Measurements from ENCODE around the gene NIPSNAP3A. TPM values are rescaled to one million over a fixed set of nuclear protein-coding genes. Genes with fewer than 3 reads are reported as not detected.

Gene NIPSNAP3A
- total RNA-seq, 1 donor from 2014 or later = 25.1 TPM

DNA sequence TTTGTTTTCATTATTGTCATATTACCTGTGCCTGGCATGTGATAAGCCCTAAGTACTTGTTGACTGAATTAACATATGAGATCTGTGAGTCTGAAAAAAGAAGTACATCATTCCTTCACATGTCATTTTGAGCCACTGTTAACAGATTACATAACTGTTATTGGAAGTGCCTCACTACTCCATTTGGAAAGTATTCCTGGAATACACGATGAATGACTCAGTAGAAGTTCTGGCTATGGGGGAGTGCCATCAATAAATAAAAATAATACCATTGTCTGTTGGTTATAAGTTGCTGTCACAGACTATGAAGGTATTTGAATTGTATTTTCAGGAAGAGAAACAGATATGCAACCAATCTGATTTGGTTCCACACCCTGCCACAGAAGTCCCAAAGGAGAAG lies 29.3 kb downstream of the NIPSNAP3A start:
- Mint-ChIP-seq H3K9me3 (ENCODE audit: unreplicated experiment) (no peaks in the 10 kb centered on the region), H3K4me3 (ENCODE audit: unreplicated experiment) (no peak overlapping the region), H3K36me3 (ENCODE audit: low read depth, unreplicated experiment) (peaks cover 7% of the 10 kb centered on the region), H3K4me1 (ENCODE audit: unreplicated experiment) (peaks cover 4% of the 10 kb centered on the region), H3K27me3 (ENCODE audit: unreplicated experiment) (peaks cover 5% of the 10 kb centered on the region), H3K27ac (ENCODE audit: unreplicated experiment) (no peak overlapping the region)
- DNase-seq (ENCODE audit: low spot score) = no peak
- TF ChIP-seq, protein P1, sequence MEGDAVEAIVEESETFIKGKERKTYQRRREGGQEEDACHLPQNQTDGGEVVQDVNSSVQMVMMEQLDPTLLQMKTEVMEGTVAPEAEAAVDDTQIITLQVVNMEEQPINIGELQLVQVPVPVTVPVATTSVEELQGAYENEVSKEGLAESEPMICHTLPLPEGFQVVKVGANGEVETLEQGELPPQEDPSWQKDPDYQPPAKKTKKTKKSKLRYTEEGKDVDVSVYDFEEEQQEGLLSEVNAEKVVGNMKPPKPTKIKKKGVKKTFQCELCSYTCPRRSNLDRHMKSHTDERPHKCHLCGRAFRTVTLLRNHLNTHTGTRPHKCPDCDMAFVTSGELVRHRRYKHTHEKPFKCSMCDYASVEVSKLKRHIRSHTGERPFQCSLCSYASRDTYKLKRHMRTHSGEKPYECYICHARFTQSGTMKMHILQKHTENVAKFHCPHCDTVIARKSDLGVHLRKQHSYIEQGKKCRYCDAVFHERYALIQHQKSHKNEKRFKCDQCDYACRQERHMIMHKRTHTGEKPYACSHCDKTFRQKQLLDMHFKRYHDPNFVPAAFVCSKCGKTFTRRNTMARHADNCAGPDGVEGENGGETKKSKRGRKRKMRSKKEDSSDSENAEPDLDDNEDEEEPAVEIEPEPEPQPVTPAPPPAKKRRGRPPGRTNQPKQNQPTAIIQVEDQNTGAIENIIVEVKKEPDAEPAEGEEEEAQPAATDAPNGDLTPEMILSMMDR (IDR thresholded peaks at IDR 0.05; ENCODE audit: unreplicated experiment) = no peak

DNA sequence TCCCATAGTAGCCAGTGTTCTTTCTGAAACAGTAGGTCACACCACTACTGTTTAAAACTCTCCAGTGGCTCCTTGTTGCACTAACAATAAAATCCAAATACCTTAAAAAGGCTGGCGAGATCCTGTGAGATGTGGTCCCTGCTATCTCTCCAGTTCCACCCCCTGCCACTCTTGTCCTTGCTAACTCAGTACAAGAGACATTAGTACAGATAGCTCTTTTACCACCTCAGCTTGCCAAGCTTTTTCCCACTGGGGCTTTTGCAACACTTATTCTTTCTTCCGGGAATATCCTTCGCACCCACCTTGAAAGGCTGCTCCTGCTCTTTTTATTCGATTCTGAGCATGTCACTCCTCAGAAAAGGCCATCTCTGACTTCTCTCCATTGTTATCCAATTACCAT lies 31.3 kb downstream of the NIPSNAP3A start:
- peaks cover 5% of the 10 kb centered on the region for H3K27me3 Mint-ChIP-seq (ENCODE audit: unreplicated experiment)

DNA sequence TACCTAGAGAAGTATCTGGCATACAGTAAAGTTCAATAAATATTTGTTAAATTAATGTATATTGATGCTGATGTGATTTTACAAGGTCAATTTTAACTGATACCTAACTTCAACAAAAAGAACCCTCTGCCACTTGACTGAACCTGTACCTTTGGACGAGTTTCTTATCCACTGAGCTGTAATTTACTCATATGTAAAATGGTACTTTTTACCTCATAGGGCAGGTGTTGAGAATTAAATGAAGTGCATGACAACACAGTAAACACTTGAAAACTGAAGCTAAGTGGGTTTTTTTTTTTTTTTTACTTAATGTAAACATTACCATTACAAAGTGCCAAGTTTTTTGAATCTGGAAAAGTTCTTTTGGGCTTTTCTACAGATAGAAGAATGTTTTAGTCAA lies 31.9 kb downstream of the NIPSNAP3A start:
- TF ChIP-seq, protein P1 (IDR thresholded peaks at IDR 0.05; ENCODE audit: unreplicated experiment) = no peak
- H3K4me3 Mint-ChIP-seq (ENCODE audit: unreplicated experiment) = no peak overlapping the region

More for the DNA sequence above, 31.3 kb downstream of the NIPSNAP3A start:
- peaks cover 4% of the 10 kb centered on the region for H3K4me1 Mint-ChIP-seq (ENCODE audit: unreplicated experiment)
- DNase-seq (ENCODE audit: low spot score) = no peak
- peaks cover 14% of the 10 kb centered on the region for H3K36me3 Mint-ChIP-seq (ENCODE audit: low read depth, unreplicated experiment)
- H3K9me3 Mint-ChIP-seq (ENCODE audit: unreplicated experiment) = no peaks in the 10 kb centered on the region
- H3K4me3 Mint-ChIP-seq (ENCODE audit: unreplicated experiment) = peak overlapping the region; percentile 53
- H3K27ac Mint-ChIP-seq (ENCODE audit: unreplicated experiment) = peak overlapping the region; percentile 58
- TF ChIP-seq, protein P1 (IDR thresholded peaks at IDR 0.05; ENCODE audit: unreplicated experiment) = no peak

DNA sequence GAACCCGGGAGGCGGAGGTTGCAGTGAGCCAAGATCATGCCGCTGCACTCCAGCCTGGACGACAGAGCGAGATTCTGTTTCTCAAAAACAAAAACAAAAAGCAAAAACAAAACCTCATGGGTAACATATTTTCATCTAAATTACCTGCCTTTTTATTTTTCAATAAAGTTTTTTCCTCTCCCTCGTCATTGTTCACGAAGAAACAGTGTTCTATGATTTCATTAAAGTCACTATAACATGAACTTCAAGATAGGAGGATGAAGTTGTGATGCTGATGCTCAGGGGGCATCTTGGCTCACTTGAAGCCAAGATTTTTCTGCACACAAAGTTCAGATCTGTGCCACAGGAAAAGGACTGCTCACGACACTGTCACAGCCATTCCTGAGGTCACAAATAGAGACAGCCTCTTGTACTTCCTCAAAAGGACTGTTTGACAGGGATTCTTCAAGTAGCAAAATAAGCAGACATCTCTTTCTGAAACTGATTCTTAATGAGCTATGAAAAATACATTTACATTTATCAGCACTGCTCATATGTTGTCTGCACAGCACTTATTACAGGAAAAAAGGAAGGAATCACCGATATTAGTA lies 32.6 kb downstream of the NIPSNAP3A start:
- TF ChIP-seq, protein P1 (IDR thresholded peaks at IDR 0.05; ENCODE audit: unreplicated experiment) = no peak
- DNase-seq (ENCODE audit: low spot score) = no peak
- Mint-ChIP-seq H3K9me3 (ENCODE audit: unreplicated experiment) (no peaks in the 10 kb centered on the region), H3K27ac (ENCODE audit: unreplicated experiment) (peak overlapping the region; percentile 34), H3K36me3 (ENCODE audit: low read depth, unreplicated experiment) (peaks cover 26% of the 10 kb centered on the region), H3K4me1 (ENCODE audit: unreplicated experiment) (peaks cover 4% of the 10 kb centered on the region), H3K27me3 (ENCODE audit: unreplicated experiment) (peaks cover 5% of the 10 kb centered on the region), H3K4me3 (ENCODE audit: unreplicated experiment) (no peak overlapping the region)

More for the DNA sequence above, 31.9 kb downstream of the NIPSNAP3A start:
- Mint-ChIP-seq H3K27me3 (ENCODE audit: unreplicated experiment) (peaks cover 5% of the 10 kb centered on the region), H3K4me1 (ENCODE audit: unreplicated experiment) (peaks cover 4% of the 10 kb centered on the region), H3K9me3 (ENCODE audit: unreplicated experiment) (no peaks in the 10 kb centered on the region), H3K36me3 (ENCODE audit: low read depth, unreplicated experiment) (peaks cover 19% of the 10 kb centered on the region), H3K27ac (ENCODE audit: unreplicated experiment) (no peak overlapping the region)
- DNase-seq (ENCODE audit: low spot score) = no peak

DNA sequence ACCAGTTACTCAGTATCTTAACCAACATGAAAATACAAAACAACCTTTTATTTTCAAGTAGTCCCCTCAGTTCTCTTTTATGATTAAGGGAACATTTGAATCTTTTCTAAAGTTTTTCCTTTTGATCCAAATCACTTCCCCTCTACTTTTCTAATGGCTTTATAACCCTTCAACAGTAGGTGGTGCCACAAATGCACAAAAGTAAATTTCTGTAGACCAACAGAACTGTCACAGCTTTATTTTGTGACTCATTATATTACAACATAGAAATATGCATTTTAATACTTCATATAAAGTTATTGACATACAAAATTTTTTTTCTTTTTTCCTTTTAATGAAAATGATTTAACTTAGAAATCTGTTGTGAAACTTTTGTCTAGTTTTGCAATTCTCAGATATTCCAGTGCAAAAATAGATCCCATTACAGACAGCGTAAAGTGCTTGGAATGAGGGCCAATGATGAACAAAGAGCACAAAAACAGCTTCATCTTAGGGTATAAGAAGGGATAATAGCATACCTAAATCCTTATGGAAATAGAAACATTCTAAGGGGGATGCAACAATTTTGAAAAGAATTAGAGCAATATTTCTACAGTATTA lies 33.4 kb downstream of the NIPSNAP3A start:
- Mint-ChIP-seq H3K9me3 (ENCODE audit: unreplicated experiment) (no peaks in the 10 kb centered on the region), H3K27me3 (ENCODE audit: unreplicated experiment) (peaks cover 5% of the 10 kb centered on the region), H3K4me3 (ENCODE audit: unreplicated experiment) (no peak overlapping the region), H3K27ac (ENCODE audit: unreplicated experiment) (no peak overlapping the region), H3K36me3 (ENCODE audit: low read depth, unreplicated experiment) (peaks cover 32% of the 10 kb centered on the region), H3K4me1 (ENCODE audit: unreplicated experiment) (peaks cover 7% of the 10 kb centered on the region)
- no peak for DNase-seq (ENCODE audit: low spot score)
- TF ChIP-seq, protein P1 (IDR thresholded peaks at IDR 0.05; ENCODE audit: unreplicated experiment) = no peak

All from endothelial cell (in vitro differentiated cells).